ENCODE results near the gene NUP37. TPM values are rescaled to one million over a fixed set of nuclear protein-coding genes. Genes with fewer than 3 reads are reported as not detected.

Gene NUP37
- total RNA-seq, 1 experiment from 2014 or later = 72.4 TPM

- Histone ChIP-seq H3K36me3 (ENCODE audit: low read depth) (0 out of 2 replicates have a peak, but pooled peaks cover 4% of the 10 kb centered on the region), H3K4me2 (peak within 1 kb of the TSS; percentile 98), H3F3A (ENCODE audit: insufficient read depth, low read depth) (peaks cover 7% of the 10 kb centered on the region; the same call in 1 of the 2 replicates), H3K9me2 (ENCODE audit: insufficient read depth) (no peaks in the 10 kb centered on the region), H3K9me3 (ENCODE audit: insufficient read depth, low read depth) (no peaks in the 10 kb centered on the region), H2AFZ (peak within 1 kb of the TSS; percentile 98), H4K20me1 (ENCODE audit: insufficient read depth) (no peaks in the 10 kb centered on the region), H3K4me1 (replicated peaks; ENCODE audit: insufficient read depth) (peaks cover 6% of the 10 kb centered on the region; the same call in 1 of the 2 replicates), H3K79me2 (ENCODE audit: low read depth) (no peaks in the 10 kb centered on the region), H3K4me3 (peak within 1 kb of the TSS; percentile 78), H3K27ac (peak within 1 kb of the TSS; percentile 45; the same call in 1 of the 2 replicates), H3K27me3 (ENCODE audit: insufficient read depth, low read depth) (no peaks in the 10 kb centered on the region)
- POLR2A ChIA-PET (ENCODE audit: unreplicated experiment) = interaction anchor here (0.6 to 0.7 kb wide), 3 partner anchors 9 to 763 kb away, joined by 3 to 7 read pairs (median 5); no protein-coding TSS in a partner anchor
- TF ChIP-seq EZH2 (IDR thresholded peaks at IDR 0.05; ENCODE audit: low read depth) = no peak
- TF ChIP-seq CTCF (conservative IDR thresholded peaks at IDR 0.05) = no peak
- DNase-seq = peak; percentile 84 to 88
- CTCF ChIA-PET = interaction anchor here (0.6 kb wide), 1 partner anchor 642 kb away, joined by 3 read pairs; no protein-coding TSS in a partner anchor
- TSS peak; percentile 88 for BruUV-seq (replicated peaks)
- intact Hi-C loops (cut with micrococcal nuclease; ENCODE audit: unreplicated experiment) = no loop called here
Measured at GRCh38 chr12:102061560-102062418, 58.1 kb downstream of the NUP37 start, which contains the start of gene WASHC3. Gene WASHC3, minus strand, starts transcription at chr12:102061991. Its CDS starts 29 bp downstream, at chr12:102061962.

- POLR2A ChIA-PET (ENCODE audit: unreplicated experiment) = no interaction called here
- H3K27ac ChIP-seq = peak overlapping the region; percentile 45; the same call in 1 of the 2 replicates
- no peaks in the 10 kb centered on the region for H4K20me1 ChIP-seq (ENCODE audit: insufficient read depth)
- H3K79me2 ChIP-seq (ENCODE audit: low read depth) = no peaks in the 10 kb centered on the region
- peak overlapping the region; percentile 98 for H3K4me2 ChIP-seq
- CTCF ChIA-PET = no interaction called here
- peaks cover 6% of the 10 kb centered on the region; the same call in 1 of the 2 replicates for H3K4me1 ChIP-seq (replicated peaks; ENCODE audit: insufficient read depth)
- TF ChIP-seq CTCF (conservative IDR thresholded peaks at IDR 0.05) (no peak), EZH2 (IDR thresholded peaks at IDR 0.05; ENCODE audit: low read depth) (no peak)
- peak overlapping the region; percentile 98 for H2AFZ ChIP-seq
- H3K36me3 ChIP-seq (ENCODE audit: low read depth) = 0 out of 2 replicates have a peak, but pooled peaks cover 4% of the 10 kb centered on the region
- intact Hi-C loops (cut with micrococcal nuclease; ENCODE audit: unreplicated experiment) = no loop called here
- BruUV-seq (replicated peaks) = no TSS peak
- no peaks in the 10 kb centered on the region for H3K9me2 ChIP-seq (ENCODE audit: insufficient read depth)
- no peaks in the 10 kb centered on the region for H3K27me3 ChIP-seq (ENCODE audit: insufficient read depth, low read depth)
- peaks cover 7% of the 10 kb centered on the region; the same call in 1 of the 2 replicates for H3F3A ChIP-seq (ENCODE audit: insufficient read depth, low read depth)
- H3K4me3 ChIP-seq = peak overlapping the region; percentile 78
- no peaks in the 10 kb centered on the region for H3K9me3 ChIP-seq (ENCODE audit: insufficient read depth, low read depth)
- peak in 1 of 2 experiments; percentile 44 for DNase-seq
Measured at GRCh38 chr12:102061096-102061559, 58.8 kb downstream of the NUP37 start.

GRCh38 chr12:102059343-102059742 is 60.6 kb downstream of the NUP37 start:
- no peak overlapping the region for H3K4me2 ChIP-seq
- H3K27ac ChIP-seq = no peak overlapping the region
- CTCF ChIA-PET = no interaction called here
- no peak overlapping the region for H2AFZ ChIP-seq
- H3K4me3 ChIP-seq = no peak overlapping the region
- peaks cover 3% of the 10 kb centered on the region; the same call in 1 of the 2 replicates for H3K9me2 ChIP-seq (ENCODE audit: insufficient read depth)
- H3K9me3 ChIP-seq (ENCODE audit: insufficient read depth, low read depth) = no peaks in the 10 kb centered on the region
- no TSS peak for BruUV-seq (replicated peaks)
- DNase-seq = no peak
- no peaks in the 10 kb centered on the region for H3K79me2 ChIP-seq (ENCODE audit: low read depth)
- TF ChIP-seq EZH2 (IDR thresholded peaks at IDR 0.05; ENCODE audit: low read depth) (no peak), CTCF (conservative IDR thresholded peaks at IDR 0.05) (no peak)
- POLR2A ChIA-PET (ENCODE audit: unreplicated experiment) = interaction anchor here (0.6 kb wide), 1 partner anchor 77 kb away, joined by 4 read pairs; no protein-coding TSS in a partner anchor
- no peaks in the 10 kb centered on the region for H3K27me3 ChIP-seq (ENCODE audit: insufficient read depth, low read depth)
- H3F3A ChIP-seq (ENCODE audit: insufficient read depth, low read depth) = peaks cover 7% of the 10 kb centered on the region; the same call in 1 of the 2 replicates
- H3K36me3 ChIP-seq (ENCODE audit: low read depth) = peaks cover 7% of the 10 kb centered on the region; the same call in 1 of the 2 replicates
- peaks cover 6% of the 10 kb centered on the region; the same call in 1 of the 2 replicates for H3K4me1 ChIP-seq (replicated peaks; ENCODE audit: insufficient read depth)
- H4K20me1 ChIP-seq (ENCODE audit: insufficient read depth) = no peaks in the 10 kb centered on the region
- intact Hi-C loops (cut with micrococcal nuclease; ENCODE audit: unreplicated experiment) = no loop called here

All from PC-9 (cell line).